NK-92 (cell line): ENCODE measurements around the gene JUP.
"Not testable (repeated sequence)": the region's sequence is repeated elsewhere in the genome, so short reads cannot be mapped to it uniquely, and the experiment has no call there.

ENCODE experiments used
- DNase-seq: peaks from one replicate; lab custom pipeline; 2025; ENCODE audit not compliant: unreplicated experiment; lab: John Stamatoyannopoulos, UW

Gene JUP

DNA sequence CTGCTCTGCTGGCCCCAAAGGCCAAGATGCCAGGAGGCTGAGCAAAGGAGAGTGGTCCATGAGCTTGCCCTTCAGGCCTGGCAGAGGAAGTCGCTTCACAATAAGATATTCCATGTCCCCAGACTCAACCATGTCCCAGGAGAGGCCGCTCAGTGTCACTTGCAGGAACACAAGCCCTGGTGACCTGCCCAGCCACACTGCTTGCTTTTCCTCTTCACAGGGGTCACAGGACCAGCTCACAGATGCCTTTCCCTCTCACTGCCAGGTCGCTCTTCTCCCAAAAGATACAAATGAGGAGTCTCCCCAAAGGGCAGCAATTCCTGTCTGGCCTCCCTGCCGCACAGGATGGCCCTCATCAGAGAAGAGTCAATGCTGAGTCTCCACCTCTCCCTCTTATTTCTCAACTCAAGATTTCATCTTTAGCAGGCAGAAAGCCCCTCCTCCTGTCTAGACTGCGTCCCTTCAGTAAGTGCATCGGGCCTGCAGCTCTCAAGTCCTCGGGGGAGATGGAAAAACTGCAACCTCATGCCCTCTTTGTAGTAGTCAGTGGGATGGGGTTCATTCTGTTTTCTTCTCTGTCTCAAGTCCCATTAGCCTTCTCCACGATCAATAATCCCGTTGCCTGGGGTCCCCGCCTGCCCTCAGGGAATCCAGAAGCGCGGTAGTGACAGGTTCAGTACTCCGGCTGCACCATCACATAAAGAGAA is 5.0 kb downstream of the JUP start:
- DNase-seq, result no peak

DNA sequence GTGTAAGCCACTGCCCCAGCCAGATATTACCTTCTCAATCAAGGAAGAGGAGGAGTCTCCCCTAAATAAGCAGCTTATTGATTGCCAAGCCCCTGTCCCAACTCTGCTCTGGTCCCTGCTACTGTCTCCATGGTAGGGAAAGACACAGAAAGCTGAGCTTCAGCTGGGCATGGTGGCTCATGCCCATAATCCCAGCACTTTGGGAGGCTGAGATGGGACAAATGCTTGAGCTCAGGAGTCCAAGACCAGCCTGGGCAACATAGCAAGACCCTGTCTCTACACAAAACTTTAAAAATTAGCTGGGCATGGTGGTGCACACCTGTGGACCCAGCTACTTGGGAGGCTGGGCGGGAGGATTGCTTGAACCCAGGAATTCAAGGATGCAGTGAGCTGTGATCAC is 6.6 kb downstream of the JUP start:
- DNase-seq, result no peak

- DNase-seq, result no peak
These were observed 8.8 kb downstream of the JUP start for GRCh38 chr17:41777574-41778188.

DNA sequence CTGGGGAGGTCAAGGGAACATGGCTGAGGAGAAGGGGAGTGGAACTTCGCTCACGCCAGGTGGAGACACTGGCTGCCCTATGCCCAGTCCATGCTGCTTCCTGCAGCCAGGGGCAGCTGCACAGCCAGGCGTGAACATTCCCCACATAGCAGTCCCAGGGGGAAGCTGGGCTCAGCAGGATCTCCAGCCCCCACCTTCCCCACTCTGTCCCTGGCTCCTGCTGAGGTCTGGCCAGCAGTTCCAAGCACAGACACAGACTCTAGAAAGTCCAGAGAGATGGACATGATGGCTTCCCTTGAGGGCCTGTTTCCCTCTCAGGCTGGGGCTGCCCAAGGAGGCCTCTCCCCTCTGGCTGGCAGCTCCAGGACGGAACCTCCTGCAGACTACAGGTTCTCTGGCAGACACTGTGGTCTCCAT is 9.3 kb downstream of the JUP start:
- DNase-seq, result no peak

DNA sequence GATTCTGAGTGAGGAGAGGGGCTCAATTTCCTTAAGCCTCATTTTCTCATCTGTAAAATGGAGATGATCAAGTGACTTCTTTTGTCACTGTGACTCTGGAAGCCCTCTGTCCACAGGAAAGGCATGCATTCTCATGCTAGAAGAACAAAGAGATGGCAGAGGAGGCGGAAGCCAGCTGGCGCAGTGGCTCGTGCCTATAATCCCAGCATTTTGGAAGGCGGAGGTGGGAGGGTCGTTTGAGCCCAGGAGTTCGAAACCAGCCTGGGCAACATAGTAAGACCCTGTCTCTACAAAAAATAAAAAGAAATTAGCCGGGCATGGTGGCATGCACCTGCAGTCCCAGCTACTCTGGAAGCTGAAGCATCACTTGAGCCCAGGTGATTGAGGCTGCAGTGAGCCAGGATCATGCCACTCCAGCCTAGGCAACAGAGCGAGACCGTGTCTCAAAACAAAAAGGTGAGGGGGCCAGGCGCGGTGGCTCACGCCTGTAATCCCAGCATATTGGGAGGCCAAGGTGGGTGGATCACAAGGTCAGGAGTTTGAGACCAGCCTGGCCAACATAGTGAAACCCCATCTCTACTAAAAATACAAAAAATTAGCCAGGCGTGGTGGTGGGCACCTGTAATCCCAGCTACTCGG is 10.1 kb downstream of the JUP start:
- not testable (repeated sequence) for DNase-seq

DNA sequence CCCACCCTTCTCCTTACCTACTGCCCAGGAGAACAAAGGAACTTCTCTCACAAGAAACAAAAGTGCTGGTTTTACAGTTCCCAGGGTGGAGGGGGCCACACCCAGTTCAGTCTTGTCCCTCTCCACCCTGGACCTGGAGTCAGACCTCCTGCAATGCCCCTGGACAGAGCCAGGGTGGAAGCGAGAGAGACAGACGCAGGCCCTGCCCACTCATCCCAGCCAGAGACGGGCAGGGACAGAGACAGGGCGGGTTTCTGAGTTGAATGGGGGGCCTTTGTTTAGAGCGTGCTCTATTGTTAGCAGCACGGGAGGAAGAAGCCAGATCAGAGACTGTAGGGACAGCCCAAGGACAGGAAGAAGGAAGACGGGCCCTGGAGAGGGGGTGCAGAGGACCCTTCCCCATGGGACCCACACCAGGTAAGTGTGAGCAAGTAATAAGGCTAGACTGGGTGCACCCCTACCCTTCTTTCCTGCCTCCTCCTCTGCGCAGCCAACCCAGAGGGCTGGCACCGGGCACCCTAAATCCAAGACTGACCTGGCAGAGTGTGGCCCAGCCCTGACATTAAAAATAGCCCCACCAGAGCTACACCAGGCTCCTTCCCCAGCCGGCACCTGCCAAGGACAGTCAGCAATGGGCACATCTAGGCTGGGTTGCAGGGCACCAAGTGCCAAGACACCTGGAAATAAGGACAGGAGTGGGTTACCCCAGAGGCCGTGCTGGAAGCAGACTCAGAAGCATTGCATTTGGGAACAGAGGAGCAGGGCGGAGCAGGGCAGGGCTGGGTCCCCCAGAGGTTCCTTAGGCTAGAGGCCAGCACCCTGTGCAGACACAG is 10.9 kb downstream of the JUP start:
- DNase-seq, result no peak

DNA sequence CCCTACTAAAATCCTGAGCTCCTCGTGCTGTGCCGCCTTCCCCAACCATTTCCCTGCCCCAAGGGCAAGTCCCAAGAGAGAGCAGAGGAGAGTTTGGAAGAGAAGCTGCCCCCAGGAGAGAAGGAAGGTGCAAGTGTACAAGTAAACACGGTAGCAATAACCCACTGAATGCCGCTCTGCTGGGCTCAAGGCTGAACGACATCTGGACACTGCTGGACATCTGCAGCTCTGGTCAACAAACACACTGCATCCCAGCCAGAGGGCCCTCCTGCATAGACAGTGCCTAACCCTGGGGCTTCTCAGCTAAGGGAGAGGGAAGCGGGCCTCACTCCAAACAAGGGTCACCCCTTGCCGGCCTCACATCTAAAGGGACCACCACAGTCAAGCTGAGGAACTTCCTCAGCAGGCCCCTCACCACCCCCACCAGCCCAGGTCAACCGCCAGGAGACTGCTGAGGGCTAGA is 12.7 kb downstream of the JUP start:
- DNase-seq, result no peak

DNA sequence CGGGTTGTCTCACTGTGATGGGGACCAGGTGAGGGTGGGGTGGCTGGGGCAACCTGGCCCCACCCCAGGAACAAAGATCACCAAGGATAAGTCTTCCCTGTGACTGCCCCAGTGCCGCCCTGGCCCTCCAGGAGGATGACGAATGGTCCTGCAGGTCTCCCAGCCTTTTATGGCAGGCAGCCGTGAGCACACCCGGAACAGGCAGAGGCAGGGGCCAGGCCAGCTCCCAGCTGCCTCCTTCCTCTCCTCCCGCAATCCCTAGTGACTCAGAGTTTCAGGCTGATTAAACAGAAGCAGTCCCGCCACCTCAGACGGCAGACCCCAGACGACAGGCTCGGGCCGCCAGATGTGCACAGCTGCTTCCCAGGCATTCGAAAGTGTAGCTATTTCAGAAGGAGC is 13.3 kb downstream of the JUP start:
- no peak for DNase-seq

GRCh38 chr17:41772586-41773189 is 13.8 kb downstream of the JUP start:
- DNase-seq, result no peak

GRCh38 chr17:41772218-41772585 is 14.3 kb downstream of the JUP start:
- DNase-seq, result no peak

DNA sequence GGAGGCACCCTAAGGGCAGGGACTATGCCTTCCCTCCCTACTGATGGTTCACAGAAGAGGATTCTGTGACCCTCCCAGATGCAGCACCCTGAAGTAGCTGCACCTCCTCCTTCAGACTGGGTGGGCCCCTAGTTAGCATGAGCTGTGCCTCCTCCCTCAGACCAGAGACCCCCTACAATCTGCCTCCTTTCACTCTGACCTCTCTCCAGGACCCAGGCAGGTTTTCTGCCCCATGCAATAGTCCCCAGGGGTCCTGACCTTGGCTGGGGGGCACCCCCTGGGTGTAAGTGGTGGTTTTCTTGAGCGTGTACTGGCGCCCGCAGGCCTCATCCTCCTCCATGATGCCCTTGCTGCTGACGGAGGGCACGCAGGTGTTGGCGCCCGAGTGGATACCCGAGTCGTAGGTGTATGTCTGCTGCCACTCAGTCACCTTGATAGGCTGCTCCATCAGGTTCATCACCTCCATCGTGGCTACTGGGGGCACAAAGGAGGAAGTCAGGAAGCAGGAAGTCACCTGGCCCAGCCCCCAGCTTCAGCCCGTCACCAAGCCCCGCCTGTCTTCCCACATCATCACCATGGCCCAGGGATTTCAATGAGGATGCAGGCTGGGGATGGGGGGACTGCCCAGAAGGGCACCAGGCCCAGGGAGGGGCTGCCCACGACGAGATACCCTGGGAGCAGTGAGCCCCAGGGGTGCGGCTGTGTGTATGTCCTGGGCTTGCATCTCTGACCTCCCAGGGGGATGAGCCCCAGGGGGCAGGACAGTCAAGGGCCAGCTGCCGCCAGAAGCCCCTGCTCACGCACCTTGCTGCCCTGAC is 14.9 kb downstream of the JUP start:
- DNase-seq, result no peak

GRCh38 chr17:41769985-41770384 is 16.5 kb downstream of the JUP start:
- no peak for DNase-seq

GRCh38 chr17:41769346-41769862 is 17.1 kb downstream of the JUP start:
- no peak for DNase-seq

- DNase-seq, result no peak
These were observed 17.7 kb downstream of the JUP start for GRCh38 chr17:41768682-41769288.

DNA sequence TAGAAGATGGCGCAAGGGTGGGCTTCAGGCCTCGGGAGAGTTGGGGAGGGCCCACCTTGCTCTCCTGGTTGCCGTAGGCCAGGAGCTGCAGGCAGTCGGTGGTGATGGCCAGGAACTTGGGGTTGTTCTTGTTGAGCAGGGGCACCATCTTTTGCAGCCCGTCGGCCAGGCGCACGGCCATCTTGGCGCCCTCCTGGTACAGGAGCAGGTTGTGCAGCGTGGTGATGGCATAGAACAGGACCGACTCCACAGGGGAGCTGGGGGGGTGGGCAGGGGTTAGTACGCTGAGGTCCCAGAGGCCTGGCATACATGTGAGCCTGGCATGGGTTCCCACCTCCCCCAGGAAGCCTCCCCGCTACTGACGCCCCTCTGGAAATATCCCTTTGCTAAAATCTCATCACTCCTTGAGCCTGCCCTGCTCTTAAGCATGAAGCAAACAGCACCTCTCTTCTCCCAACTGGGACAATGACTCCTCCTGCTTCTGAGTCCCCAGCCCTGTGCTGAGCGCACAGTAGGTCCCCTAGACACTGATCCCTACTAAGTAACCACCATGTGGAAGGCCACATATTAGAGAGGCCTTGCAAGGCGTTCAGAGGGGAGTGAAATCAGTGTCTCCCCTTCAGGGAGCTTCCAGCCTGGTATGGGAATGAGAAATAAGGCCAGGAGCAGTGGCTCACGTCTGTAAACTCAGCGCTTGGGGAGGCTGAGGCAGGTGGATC is 19.0 kb downstream of the JUP start:
- DNase-seq, result no peak

DNA sequence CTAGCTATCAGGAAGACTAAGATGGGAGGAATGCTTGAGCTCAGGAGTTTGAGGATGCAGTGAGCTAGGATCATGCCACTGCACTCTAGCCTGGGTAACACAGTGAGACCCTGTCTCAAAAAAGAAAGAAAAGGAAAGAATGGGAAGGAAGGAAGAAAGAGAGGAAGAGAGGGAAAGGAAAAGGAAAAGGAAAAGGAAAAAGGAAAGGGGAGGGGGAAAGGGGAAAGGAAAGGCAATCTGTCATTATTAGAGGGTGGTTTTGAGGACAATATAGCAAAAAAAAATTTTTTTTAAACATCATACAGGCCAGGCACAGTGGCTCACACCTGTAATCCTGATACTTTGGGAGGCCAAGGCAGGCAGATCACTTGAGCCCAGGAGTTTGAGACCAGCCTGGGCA is 20.4 kb downstream of the JUP start:
- DNase-seq, result no peak

GRCh38 chr17:41763327-41763726 is 23.2 kb downstream of the JUP start:
- no peak for DNase-seq

- no peak for DNase-seq
These were observed 23.7 kb downstream of the JUP start for GRCh38 chr17:41762841-41763240.

DNA sequence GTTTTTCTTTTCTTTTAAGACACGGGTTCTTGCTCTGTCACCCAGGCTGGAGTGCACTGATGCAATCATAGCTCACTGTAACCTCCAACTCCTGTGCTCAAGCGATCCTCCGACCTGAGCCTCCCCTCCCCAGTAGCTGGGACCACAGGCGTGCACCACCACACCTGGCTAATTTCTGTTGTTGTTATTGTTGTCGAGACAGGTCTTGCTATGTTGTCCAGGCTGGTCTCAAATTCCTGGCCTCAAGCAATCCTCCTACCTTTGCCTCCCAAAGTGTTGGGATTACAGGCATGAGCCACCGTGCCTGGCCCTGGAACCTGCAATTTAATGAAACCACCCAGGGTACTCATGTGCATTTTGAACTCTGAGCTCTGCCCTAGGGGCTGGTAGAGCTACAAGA is 24.1 kb downstream of the JUP start:
- DNase-seq, result no peak
